Epithelial cell of esophagus (primary cell): ENCODE measurements around the gene RET.
"Not testable (repeated sequence)": the region's sequence is repeated elsewhere in the genome, so short reads cannot be mapped to it uniquely, and the experiment has no call there.

Experiments
- DNase-seq: peaks from one replicate; pipeline ENCODE4 v3.0.0; 2010; ENCODE audit warnings: low read depth
- H3K4me3 ChIP-seq: 2 replicates; pipeline ENCODE4 v1.5.1; 2011; ENCODE audit warnings: mild to moderate bottlenecking, low read length, control low read depth
- CTCF ChIP-seq: IDR thresholded peaks from 2 replicates; pipeline ENCODE4 v1.5.1; 2011; ENCODE audit warnings: low read depth, mild to moderate bottlenecking, low read length, control low read depth, inconsistent platforms; ENCODE audit not compliant: insufficient read depth; ENCODE audit errors: missing control alignments

Gene RET

GRCh38 chr10:43086321-43086942 is 9.6 kb downstream of the RET start:
- TF ChIP-seq CTCF = no peak
- DNase-seq = no peak

GRCh38 chr10:43089519-43089918 is 12.7 kb downstream of the RET start:
- no peak for DNase-seq
- H3K4me3 ChIP-seq = no peak overlapping the region
- no peak for TF ChIP-seq CTCF

More at GRCh38 chr10:43086321-43086942, 9.6 kb downstream of the RET start:
- H3K4me3 ChIP-seq = no peak overlapping the region

GRCh38 chr10:43090188-43090587 is 13.3 kb downstream of the RET start:
- H3K4me3 ChIP-seq = no peak overlapping the region
- TF ChIP-seq CTCF = no peak
- DNase-seq = no peak

DNA sequence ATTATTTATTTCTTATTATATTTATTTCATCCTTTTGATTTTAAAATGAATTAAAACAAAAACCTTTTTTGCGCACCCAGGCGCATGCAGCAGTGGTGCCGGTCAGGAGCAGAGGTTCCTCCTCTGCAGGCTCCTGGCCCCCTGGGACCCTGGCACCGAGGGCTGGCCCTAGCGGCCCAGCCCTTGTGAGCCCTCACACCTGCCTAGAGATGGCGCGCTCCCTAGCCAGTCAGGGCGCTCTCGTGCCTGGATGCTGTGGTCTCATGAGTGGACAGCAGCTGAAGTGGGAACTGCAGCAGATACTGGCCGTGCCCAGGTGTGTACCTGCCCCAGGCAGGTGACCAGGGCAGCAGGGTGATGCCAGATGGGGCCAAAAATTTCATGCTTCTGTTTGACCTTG is 13.8 kb downstream of the RET start:
- no peak overlapping the region for H3K4me3 ChIP-seq
- TF ChIP-seq CTCF = no peak
- DNase-seq = no peak

GRCh38 chr10:43091846-43092245 is 15.0 kb downstream of the RET start:
- no peak for TF ChIP-seq CTCF
- no peak overlapping the region for H3K4me3 ChIP-seq
- no peak for DNase-seq

DNA sequence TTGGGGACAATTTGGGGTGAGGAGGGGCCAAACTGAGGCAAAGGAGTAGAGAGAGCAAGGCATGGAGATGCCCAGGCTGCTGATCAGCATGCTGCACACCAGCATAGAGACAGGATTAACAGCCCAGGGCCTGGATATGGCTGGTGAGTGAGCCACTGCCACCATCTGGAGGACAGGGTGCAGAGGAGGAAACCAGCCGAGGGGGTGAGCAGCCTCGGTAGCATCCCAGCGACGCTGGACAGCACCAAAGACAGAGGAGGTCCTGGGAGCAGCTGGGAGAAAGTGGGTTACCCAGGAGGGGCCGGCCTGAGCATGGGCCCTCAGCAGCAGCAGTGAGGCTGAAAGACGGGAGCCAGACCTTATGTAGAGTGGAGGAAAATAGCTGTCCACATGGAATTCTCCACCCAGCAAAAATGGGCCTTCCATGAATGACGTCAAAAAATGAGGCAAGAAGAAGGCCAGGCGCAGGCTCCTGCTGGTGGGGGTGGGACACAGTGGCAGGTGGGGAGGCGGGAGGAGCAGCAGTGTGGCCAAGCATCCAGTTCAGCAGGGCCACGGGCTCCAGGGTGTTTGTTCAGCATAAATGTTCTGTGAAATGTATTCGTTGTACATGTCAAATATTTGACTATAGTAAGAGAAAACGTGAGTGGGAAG is 16.7 kb downstream of the RET start:
- peak; percentile 22 for TF ChIP-seq CTCF

DNA sequence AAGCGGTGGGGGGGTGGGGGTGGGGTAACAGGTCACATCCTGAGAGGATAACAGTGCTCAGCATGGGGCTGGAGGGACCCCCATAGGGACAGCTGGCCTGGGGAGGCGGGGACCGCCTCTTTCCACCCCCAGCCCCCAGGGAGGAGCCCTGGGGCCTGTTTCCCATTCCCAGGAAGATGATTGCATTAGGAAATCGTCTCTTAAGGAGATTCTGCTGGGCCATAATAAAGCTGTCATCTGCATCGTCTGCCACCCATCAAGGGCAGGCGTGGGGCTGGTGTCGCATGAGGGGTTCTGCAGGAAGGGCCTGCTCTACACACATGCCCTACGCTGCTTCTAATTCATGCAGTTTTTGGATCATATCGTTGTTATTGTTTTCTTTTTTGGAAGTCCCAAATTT is 17.2 kb downstream of the RET start:
- H3K4me3 ChIP-seq = no peak overlapping the region
- no peak for TF ChIP-seq CTCF
- DNase-seq = no peak

More for the DNA sequence above, 16.7 kb downstream of the RET start:
- peak; percentile 15 for DNase-seq
- H3K4me3 ChIP-seq = no peak overlapping the region

GRCh38 chr10:43099339-43099738 is 22.5 kb downstream of the RET start:
- H3K4me3 ChIP-seq, DNase-seq: not testable (repeated sequence)
